H1 (cell line): ENCODE results near the gene ILF2. TPM values are rescaled to one million over a fixed set of nuclear protein-coding genes. Genes with fewer than 3 reads are reported as not detected.

Source experiments
- ASH2L ChIP-seq: fragments of 200-600, 300-600 bp; sonication (generic); IDR thresholded peaks from one replicate; pipeline ENCODE4 v1.7.1; 2017; ENCODE audit warnings: low read length
- CTCF ChIP-seq, 3 experiments: IDR thresholded peaks; 1 replicate in 2 of 3; 2 replicates in 1 of 3; pipeline versions ENCODE4 v1.5.1 to v1.6.1; 2011; ENCODE audit warnings: low read length in 3 of 3, mild to moderate bottlenecking in 3 of 3, inconsistent platforms in 2 of 3, low read depth in 1 of 3, moderate library complexity in 1 of 3; ENCODE audit not compliant: insufficient read depth in 1 of 3; ENCODE audit errors: control extremely low read depth in 1 of 3
- E2F6 ChIP-seq: IDR thresholded peaks from 2 replicates; pipeline ENCODE4 v1.6.1; 2012; ENCODE audit warnings: inconsistent platforms
- EZH2 ChIP-seq: fragments of 200-600 bp; sonication (generic); IDR thresholded peaks from 2 replicates; pipeline ENCODE4 v1.7.1; 2012; ENCODE audit warnings: low read depth, mild to moderate bottlenecking, moderate library complexity, low read length, inconsistent platforms; ENCODE audit not compliant: severe bottlenecking
- RAD21 ChIP-seq, 2 experiments: IDR thresholded peaks in 1 of 2; conservative IDR thresholded peaks in 1 of 2; 2 replicates each; pipeline ENCODE4 v1.6.1; 2011; ENCODE audit warnings: low read depth in 2 of 2, low read length in 2 of 2, improper control_type of control experiment in 1 of 2, inconsistent platforms in 1 of 2, mild to moderate bottlenecking in 1 of 2, moderate library complexity in 1 of 2
- polyA plus RNA-seq, 7 experiments: library from polyadenylated mRNA; depleted of rRNA in 3 of 7; stranded (reverse) in 5 of 7; unstranded in 2 of 7; fragments of >200 nt in 5 of 7; fragments of 200-250 nt in 2 of 7; gene quantifications; 1 replicate in 5 of 7; 2 replicates in 1 of 7; 4 replicates in 1 of 7; pipeline versions ENCODE4 v1.2.1 to v1.2.3, GENCODE V29; 2011 to 2013; ENCODE audit warnings: missing spikeins in 2 of 7, mixed read lengths in 2 of 7
- total RNA-seq: library from RNA; stranded (reverse); fragmentation: NEBNext Ultra II Directional; extraction: Animal tissue kit (Norgen Biotek cat#: 25700); gene quantifications from 2 replicates; pipeline ENCODE4 v1.2.1, GENCODE V29; 2021

The ILF2 gene
- total and polyA plus RNA-seq, 2 of the 8 experiments (the other 6 are each of a cell fraction or from before 2014, with no cell fraction given): 389 to 474 TPM

- TF ChIP-seq RAD21 (IDR thresholded peaks at IDR 0.05 in 1 of 2, conservative IDR thresholded peaks at IDR 0.05 in 1 of 2; ENCODE audit: low read depth in 2 of 2, low read length in 2 of 2) (peak; percentile 67 to 78), CTCF (IDR thresholded peaks at IDR 0.05; ENCODE audit: control extremely low read depth in 1 of 3, insufficient read depth in 1 of 3, low read depth in 1 of 3, low read length in 3 of 3) (peak; percentile 86 to 94 (median 90)), ASH2L (peak; percentile 79), E2F6 (no peak; the same call in 1 of the 2 replicates), EZH2 (no peak)
Observed at GRCh38 chr1:153626904-153627714, 43.7 kb downstream of the ILF2 start, which contains the start of gene S100A13 (continued).
